Esophagus (tissue), 2 donors: ENCODE data around the gene GTF2I. TPM values are rescaled to one million over a fixed set of nuclear protein-coding genes. Genes with fewer than 3 reads are reported as not detected.

Source experiments
- H3K27ac ChIP-seq, 2 donors: one replicate each; pipeline ENCODE4 v1.5.1; 2013; ENCODE audit warnings: low read depth in 2 of 2, mild to moderate bottlenecking in 2 of 2, inconsistent platforms in 1 of 2, low read length in 1 of 2, moderate library complexity in 1 of 2
- H3K27me3 ChIP-seq, 2 donors: one replicate each; pipeline ENCODE4 v1.6.1; 2013; ENCODE audit warnings: low read length in 2 of 2, control low read depth in 1 of 2, mild to moderate bottlenecking in 1 of 2; ENCODE audit not compliant: insufficient read depth in 2 of 2, control insufficient read depth in 1 of 2
- H3K36me3 ChIP-seq, 2 donors: one replicate each; pipeline ENCODE4 v1.6.1; 2013; ENCODE audit warnings: low read length in 1 of 2; ENCODE audit not compliant: control insufficient read depth in 2 of 2, insufficient read depth in 2 of 2
- H3K4me1 ChIP-seq, 2 donors: one replicate each; pipeline ENCODE4 v1.6.1; 2013; ENCODE audit warnings: low read length in 1 of 2; ENCODE audit not compliant: control insufficient read depth in 2 of 2, insufficient read depth in 2 of 2
- H3K4me3 ChIP-seq, 2 donors: one replicate each; pipeline ENCODE4 v1.5.1; 2013; ENCODE audit warnings: low read length in 2 of 2, mild to moderate bottlenecking in 2 of 2, low read depth in 1 of 2, moderate library complexity in 1 of 2
- H3K9me3 ChIP-seq, 2 donors: one replicate each; pipeline ENCODE4 v1.6.1; 2013; ENCODE audit warnings: mild to moderate bottlenecking in 2 of 2, low read depth in 1 of 2, low read length in 1 of 2, moderate library complexity in 1 of 2; ENCODE audit not compliant: control insufficient read depth in 2 of 2, insufficient read depth in 1 of 2
- WGBS, 2 donors: extraction: QIAGEN DNeasy Blood & Tissue Kit; methylation state at CpG; one replicate each; pipeline ENCODE4 v1.1.7; 2013; 5-methylcytosine and 5-hydroxymethylcytosine counted together
- polyA plus RNA-seq, 2 donors: library from polyadenylated mRNA; stranded (reverse); fragments of 200-250 nt; gene quantifications; one replicate each; pipeline ENCODE4 v1.2.3, GENCODE V29; 2013
- donor health status: healthy with polysubstance abuse.
- donor health status: Bipolar disorder and iron deficiency.

The GTF2I gene
- polyA plus RNA-seq: 10 to 100 TPM; 33.5 to 40.9 TPM

GRCh38 chr7:74657692-74658177, at the start of gene GTF2I:
Gene GTF2I, plus strand, starts transcription at chr7:74657718. Its CDS starts 31,411 bp downstream, at chr7:74689129.
- Histone ChIP-seq H3K9me3 (no peaks in the 10 kb centered on the region), H3K27ac (peak within 1 kb of the TSS; percentile 97 to 99), H3K4me1 (peaks cover 3 to 5% of the 10 kb centered on the region in 2 donors), H3K27me3 (no peaks in the 10 kb centered on the region), H3K36me3 (no peaks in the 10 kb centered on the region), H3K4me3 (peak within 1 kb of the TSS; percentile 67 to 99)
- WGBS, 2 donors: 0% methylated on average over 32 to 56 of the region's 56 CpGs

- H3K4me1 ChIP-seq: peaks cover 0 to 10% of the 10 kb centered on the region in 2 donors
- peak overlapping the region; percentile 89 to 92 for H3K27ac ChIP-seq
- H3K36me3 ChIP-seq: no peaks in the 10 kb centered on the region
- H3K9me3 ChIP-seq: peaks cover 0 to 2% of the 10 kb centered on the region in 2 donors
- 38 to 45% methylated on average over 11 of the region's 11 CpGs for WGBS, 2 donors
- no peaks in the 10 kb centered on the region for H3K27me3 ChIP-seq
- no peak overlapping the region for H3K4me3 ChIP-seq
Measured at GRCh38 chr7:74612015-74612829, 45.3 kb upstream of the GTF2I start.

- Histone ChIP-seq H3K27ac (no peak overlapping the region), H3K27me3 (no peaks in the 10 kb centered on the region), H3K4me3 (no peak overlapping the region), H3K36me3 (no peaks in the 10 kb centered on the region), H3K9me3 (peaks cover 0 to 2% of the 10 kb centered on the region in 2 donors), H3K4me1 (peaks cover 0 to 12% of the 10 kb centered on the region in 2 donors)
- 85 to 88% methylated on average over 13 of the region's 13 CpGs for WGBS, 2 donors
Measured at GRCh38 chr7:74615933-74616780, 41.4 kb upstream of the GTF2I start.

- H3K9me3 ChIP-seq: peaks cover 0 to 2% of the 10 kb centered on the region in 2 donors
- H3K36me3 ChIP-seq: no peaks in the 10 kb centered on the region
- H3K27ac ChIP-seq: no peak overlapping the region
- no peak overlapping the region for H3K4me3 ChIP-seq
- H3K27me3 ChIP-seq: no peaks in the 10 kb centered on the region
- H3K4me1 ChIP-seq: peaks cover 0 to 11% of the 10 kb centered on the region in 2 donors
- 55 to 62% methylated on average over 9 of the region's 9 CpGs for WGBS, 2 donors
Measured at GRCh38 chr7:74617180-74617744, 40.3 kb upstream of the GTF2I start.

GRCh38 chr7:74619235-74619860, 38.2 kb upstream of the GTF2I start:
- peaks cover 0 to under 1% of the 10 kb centered on the region in 2 donors for H3K9me3 ChIP-seq
- 85 to 89% methylated on average over 14 of the region's 14 CpGs for WGBS, 2 donors
- no peaks in the 10 kb centered on the region for H3K36me3 ChIP-seq
- no peak overlapping the region for H3K4me3 ChIP-seq
- no peaks in the 10 kb centered on the region for H3K27me3 ChIP-seq
- peaks cover 0 to 6% of the 10 kb centered on the region in 2 donors for H3K4me1 ChIP-seq
- H3K27ac ChIP-seq: no peak overlapping the region

GRCh38 chr7:74622228-74622749, 35.2 kb upstream of the GTF2I start:
- Histone ChIP-seq H3K9me3 (no peaks in the 10 kb centered on the region), H3K27ac (no peak overlapping the region), H3K27me3 (no peaks in the 10 kb centered on the region), H3K36me3 (no peaks in the 10 kb centered on the region), H3K4me3 (no peak overlapping the region), H3K4me1 (peaks cover 0 to 1% of the 10 kb centered on the region in 2 donors)
- WGBS, 2 donors: 92 to 97% methylated on average over 5 of the region's 5 CpGs

GRCh38 chr7:74623135-74623534, 34.4 kb upstream of the GTF2I start:
- Histone ChIP-seq H3K36me3 (no peaks in the 10 kb centered on the region), H3K27me3 (no peaks in the 10 kb centered on the region), H3K27ac (no peak overlapping the region), H3K4me1 (no peaks in the 10 kb centered on the region), H3K9me3 (no peaks in the 10 kb centered on the region), H3K4me3 (no peak overlapping the region)
- WGBS, 2 donors: 83 to 88% methylated on average over 9 of the region's 9 CpGs

GRCh38 chr7:74625446-74625845, 32.1 kb upstream of the GTF2I start:
- WGBS, 2 donors: 17 to 21% methylated on average over 3 of the region's 3 CpGs
- Histone ChIP-seq H3K4me1 (no peaks in the 10 kb centered on the region), H3K27ac (peak overlapping the region in 1 of 2 donors; percentile 0), H3K27me3 (no peaks in the 10 kb centered on the region), H3K9me3 (no peaks in the 10 kb centered on the region), H3K36me3 (no peaks in the 10 kb centered on the region), H3K4me3 (no peak overlapping the region)
